Esophagus muscularis mucosa (tissue), 3 donors: ENCODE measurements around the gene CEP112.

Experiments used
- POLR2A ChIP-seq: fragments of 450-650 bp; IDR thresholded peaks from one replicate; pipeline ENCODE4 v1.6.1; 2017; ENCODE audit warnings: antibody characterized with exemption, moderate library complexity, mild to moderate bottlenecking, low read depth
- TF ChIP-seq, protein P1 (sequence below), 3 experiments: fragments of 200-600 bp in 2 of 3; fragments of 450-650 bp in 1 of 3; sonication (generic) in 2 of 3; IDR thresholded peaks; one replicate each; pipeline ENCODE4 v1.5.1; 2017 to 2019; ENCODE audit warnings: antibody characterized with exemption in 3 of 3, mild to moderate bottlenecking in 2 of 3, moderate library complexity in 1 of 3

DNA sequence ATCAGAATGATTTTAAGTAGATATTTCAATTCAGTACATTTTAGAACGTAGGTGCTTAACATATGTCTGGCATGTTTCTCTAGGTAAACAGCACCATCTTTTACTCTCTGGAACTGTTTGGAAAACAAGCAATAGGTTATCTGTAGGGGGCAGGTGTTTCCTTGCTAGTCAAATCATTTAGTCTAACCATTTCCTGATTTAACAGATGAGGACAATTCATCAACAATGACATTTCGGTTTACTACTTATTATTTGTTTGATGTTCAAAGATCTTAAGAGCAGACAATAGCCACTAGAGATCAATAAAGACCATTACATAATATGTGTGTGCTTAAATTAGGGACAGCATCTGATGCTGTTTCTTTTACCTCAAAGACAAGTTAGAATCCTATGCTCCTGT is 173.1 kb downstream of the CEP112 start:
- TF ChIP-seq, protein P1, sequence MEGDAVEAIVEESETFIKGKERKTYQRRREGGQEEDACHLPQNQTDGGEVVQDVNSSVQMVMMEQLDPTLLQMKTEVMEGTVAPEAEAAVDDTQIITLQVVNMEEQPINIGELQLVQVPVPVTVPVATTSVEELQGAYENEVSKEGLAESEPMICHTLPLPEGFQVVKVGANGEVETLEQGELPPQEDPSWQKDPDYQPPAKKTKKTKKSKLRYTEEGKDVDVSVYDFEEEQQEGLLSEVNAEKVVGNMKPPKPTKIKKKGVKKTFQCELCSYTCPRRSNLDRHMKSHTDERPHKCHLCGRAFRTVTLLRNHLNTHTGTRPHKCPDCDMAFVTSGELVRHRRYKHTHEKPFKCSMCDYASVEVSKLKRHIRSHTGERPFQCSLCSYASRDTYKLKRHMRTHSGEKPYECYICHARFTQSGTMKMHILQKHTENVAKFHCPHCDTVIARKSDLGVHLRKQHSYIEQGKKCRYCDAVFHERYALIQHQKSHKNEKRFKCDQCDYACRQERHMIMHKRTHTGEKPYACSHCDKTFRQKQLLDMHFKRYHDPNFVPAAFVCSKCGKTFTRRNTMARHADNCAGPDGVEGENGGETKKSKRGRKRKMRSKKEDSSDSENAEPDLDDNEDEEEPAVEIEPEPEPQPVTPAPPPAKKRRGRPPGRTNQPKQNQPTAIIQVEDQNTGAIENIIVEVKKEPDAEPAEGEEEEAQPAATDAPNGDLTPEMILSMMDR (IDR thresholded peaks at IDR 0.05) = no peak
- no peak for TF ChIP-seq POLR2A
